ENCODE data around the gene BOLL. TPM values are rescaled to one million over a fixed set of nuclear protein-coding genes. Genes with fewer than 3 reads are reported as not detected.

BOLL gene
- total and polyA plus RNA-seq, 10 of the 15 experiments (the other 5 are each of a cell fraction or from before 2014, with no cell fraction given): 0.05 TPM; not detected in 9

DNA sequence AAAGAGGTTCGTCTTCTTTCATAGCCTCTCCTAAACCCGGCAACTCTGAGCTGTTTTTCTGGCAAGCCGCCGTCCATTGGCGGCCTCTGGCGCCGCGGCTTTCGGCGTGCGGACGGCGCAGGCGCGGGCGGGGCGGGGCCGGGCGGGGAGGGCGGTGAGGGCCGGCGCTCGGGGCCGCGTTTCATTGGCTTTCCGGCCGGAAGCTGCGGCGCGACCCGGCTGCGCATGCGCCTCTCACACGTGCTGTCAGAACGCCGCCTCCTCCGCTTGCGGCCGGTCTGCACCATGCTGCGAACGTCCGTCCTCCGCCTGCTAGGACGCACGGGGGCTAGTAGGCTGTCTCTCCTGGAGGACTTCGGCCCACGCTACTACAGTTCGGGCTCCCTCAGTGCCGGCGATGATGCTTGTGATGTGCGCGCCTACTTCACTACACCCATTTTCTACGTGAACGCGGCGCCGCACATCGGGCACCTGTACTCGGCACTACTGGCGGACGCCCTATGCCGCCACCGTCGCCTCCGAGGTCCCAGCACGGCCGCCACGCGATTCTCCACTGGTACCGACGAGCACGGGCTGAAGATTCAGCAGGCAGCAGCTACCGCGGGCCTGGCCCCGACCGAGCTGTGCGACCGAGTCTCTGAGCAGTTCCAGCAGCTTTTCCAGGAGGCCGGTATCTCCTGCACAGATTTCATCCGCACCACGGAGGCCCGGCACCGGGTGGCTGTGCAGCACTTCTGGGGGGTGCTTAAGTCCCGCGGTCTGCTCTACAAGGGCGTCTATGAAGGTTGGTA lies 79.8 kb downstream of the BOLL start, which contains the start of gene MARS2:
MARS2 (plus strand) TSS at position 249 of the 791 bp plus-strand sequence; CDS start at position 286, 37 bp downstream.
- ChIA-PET POLR2A (interaction anchor here (0.8 to 3.1 kb wide), 10 partner anchors 8 to 394 kb away, joined by 3 to 24 read pairs (median 4); partner anchors contain the start of genes COQ10B, HSPD1, HSPE1 and SF3B1), CTCF (interaction anchor here (1.8 to 4.5 kb wide), 4 partner anchors 10 to 591 kb away, joined by 4 to 60 read pairs (median 10); no protein-coding TSS in a partner anchor), RAD21 (ENCODE audit: unreplicated experiment) (interaction anchor here (0.9 to 3.1 kb wide), 11 partner anchors 31 to 592 kb away, joined by 3 to 22 read pairs (median 4); partner anchors contain the start of genes COQ10B, HSPD1, HSPE1 and MOB4), SMC1A (ENCODE audit: uncharacterized antibody, unreplicated experiment) (interaction anchor here (0.6 to 8.9 kb wide), 9 partner anchors 11 to 1274 kb away, joined by 3 to 58 read pairs (median 3); partner anchors contain the start of genes HSPD1 and HSPE1)
- Histone ChIP-seq H3K4me1 (ENCODE audit: control insufficient read depth, insufficient read depth, low read length) (peaks cover 5% of the 10 kb centered on the region), H4K20me1 (ENCODE audit: control insufficient read depth, insufficient read depth) (no peaks in the 10 kb centered on the region; the same call in 1 of the 2 replicates), H3K4me3 (peak within 1 kb of the TSS; percentile 81), H3K27ac (ENCODE audit: control insufficient read depth, insufficient read depth) (peak within 1 kb of the TSS; percentile 61), H3K27me3 (replicated peaks in 1 of 2; ENCODE audit: control insufficient read depth in 2 of 2, insufficient read depth in 2 of 2, low read length in 1 of 2) (no peaks in the 10 kb centered on the region), H3K36me3 (ENCODE audit: control insufficient read depth in 2 of 2, insufficient read depth in 2 of 2, low read length in 1 of 2) (peaks cover 0 to 5% of the 10 kb centered on the region in 2 experiments; a peak in 1 of 4 replicates), H3K9me3 (replicated peaks; ENCODE audit: control insufficient read depth, insufficient read depth, low read length) (no peaks in the 10 kb centered on the region), H3K4me2 (ENCODE audit: control insufficient read depth, insufficient read depth) (peak within 1 kb of the TSS; percentile 79), H3K79me2 (ENCODE audit: control insufficient read depth, insufficient read depth, low read length) (peaks cover 49% of the 10 kb centered on the region), H2AFZ (ENCODE audit: control insufficient read depth, low read depth, low read length) (peak within 1 kb of the TSS; percentile 98), H3K9ac (ENCODE audit: control insufficient read depth, insufficient read depth, low read length) (peak within 1 kb of the TSS; percentile 82)
- TSS peak; percentile 60 for BruUV-seq (replicated peaks)
- intact Hi-C loops (cut with micrococcal nuclease; ENCODE audit: unreplicated experiment): loop anchor here (2.0 to 5.0 kb wide), 5 partner anchors 103 to 271 kb away; partner anchors contain the start of genes COQ10B, HSPE1, MOB4 and SF3B1
- DNase-seq (ENCODE audit: low read depth, low spot score) (peak; percentile 68), ATAC-seq (peak; percentile 86), FAIRE-seq (no peak)
- WGBS (ENCODE audit: insufficient coverage, insufficient replicate concordance, low lambda C conversion rate, missing lambda C conversion rate): under 1% methylated on average over 70 of the region's 86 CpGs
- in situ Hi-C loops (cut with MboI): loop anchor here (5.0 kb wide), 1 partner anchor 72 kb away; no protein-coding TSS in a partner anchor
- TF ChIP-seq ATF3 (IDR thresholded peaks at IDR 0.05; ENCODE audit: borderline replicate concordance, extremely low read depth, low read depth, low read length) (no peak), ZZZ3 (IDR thresholded peaks at IDR 0.05; ENCODE audit: control insufficient read depth, insufficient read length, low read depth) (no peak), CBX5 (IDR thresholded peaks at IDR 0.05; ENCODE audit: low read depth) (peak; percentile 20; the same call in 1 of the 2 replicates), NFIC (IDR thresholded peaks at IDR 0.05; ENCODE audit: low read depth, low read length) (no peak), ZNF207 (IDR thresholded peaks at IDR 0.05; ENCODE audit: borderline replicate concordance) (peak; percentile 46; the same call in 1 of the 2 replicates), RAD51 (IDR thresholded peaks at IDR 0.05) (no peak), NFYB (IDR thresholded peaks at IDR 0.05; ENCODE audit: insufficient read depth, low read depth, low read length) (peak; percentile 58; the same call in 1 of the 2 replicates), ASH2L (IDR thresholded peaks at IDR 0.05; ENCODE audit: borderline replicate concordance, low read depth) (0 out of 2 replicates have a peak, but pooled peaks have one; percentile 11), IKZF1 (conservative IDR thresholded peaks at IDR 0.05) (peak; percentile 65), TBL1XR1 (IDR thresholded peaks at IDR 0.05; ENCODE audit: low read depth, low read length) (no peak), POU2F2 (IDR thresholded peaks at IDR 0.05; ENCODE audit: borderline replicate concordance, low read depth, low read length) (peak; percentile 89), LARP7 (IDR thresholded peaks at IDR 0.05) (peak; percentile 87), EZH2 (IDR thresholded peaks at IDR 0.05; ENCODE audit: borderline replicate concordance, control insufficient read depth, low read depth, low read length) (no peak), IRF4 (IDR thresholded peaks at IDR 0.05; ENCODE audit: low read depth, low read length) (no peak)
- TF ChIP-seq, protein P1, sequence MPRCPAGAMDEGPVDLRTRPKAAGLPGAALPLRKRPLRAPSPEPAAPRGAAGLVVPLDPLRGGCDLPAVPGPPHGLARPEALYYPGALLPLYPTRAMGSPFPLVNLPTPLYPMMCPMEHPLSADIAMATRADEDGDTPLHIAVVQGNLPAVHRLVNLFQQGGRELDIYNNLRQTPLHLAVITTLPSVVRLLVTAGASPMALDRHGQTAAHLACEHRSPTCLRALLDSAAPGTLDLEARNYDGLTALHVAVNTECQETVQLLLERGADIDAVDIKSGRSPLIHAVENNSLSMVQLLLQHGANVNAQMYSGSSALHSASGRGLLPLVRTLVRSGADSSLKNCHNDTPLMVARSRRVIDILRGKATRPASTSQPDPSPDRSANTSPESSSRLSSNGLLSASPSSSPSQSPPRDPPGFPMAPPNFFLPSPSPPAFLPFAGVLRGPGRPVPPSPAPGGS (IDR thresholded peaks at IDR 0.05; ENCODE audit: borderline replicate concordance, insufficient read depth, low read depth, low read length, poor library complexity, severe bottlenecking): peak; percentile 6
- TF ChIP-seq, protein P2, sequence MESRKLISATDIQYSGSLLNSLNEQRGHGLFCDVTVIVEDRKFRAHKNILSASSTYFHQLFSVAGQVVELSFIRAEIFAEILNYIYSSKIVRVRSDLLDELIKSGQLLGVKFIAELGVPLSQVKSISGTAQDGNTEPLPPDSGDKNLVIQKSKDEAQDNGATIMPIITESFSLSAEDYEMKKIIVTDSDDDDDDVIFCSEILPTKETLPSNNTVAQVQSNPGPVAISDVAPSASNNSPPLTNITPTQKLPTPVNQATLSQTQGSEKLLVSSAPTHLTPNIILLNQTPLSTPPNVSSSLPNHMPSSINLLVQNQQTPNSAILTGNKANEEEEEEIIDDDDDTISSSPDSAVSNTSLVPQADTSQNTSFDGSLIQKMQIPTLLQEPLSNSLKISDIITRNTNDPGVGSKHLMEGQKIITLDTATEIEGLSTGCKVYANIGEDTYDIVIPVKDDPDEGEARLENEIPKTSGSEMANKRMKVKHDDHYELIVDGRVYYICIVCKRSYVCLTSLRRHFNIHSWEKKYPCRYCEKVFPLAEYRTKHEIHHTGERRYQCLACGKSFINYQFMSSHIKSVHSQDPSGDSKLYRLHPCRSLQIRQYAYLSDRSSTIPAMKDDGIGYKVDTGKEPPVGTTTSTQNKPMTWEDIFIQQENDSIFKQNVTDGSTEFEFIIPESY (IDR thresholded peaks at IDR 0.05): no peak
- TF ChIP-seq, protein P3, sequence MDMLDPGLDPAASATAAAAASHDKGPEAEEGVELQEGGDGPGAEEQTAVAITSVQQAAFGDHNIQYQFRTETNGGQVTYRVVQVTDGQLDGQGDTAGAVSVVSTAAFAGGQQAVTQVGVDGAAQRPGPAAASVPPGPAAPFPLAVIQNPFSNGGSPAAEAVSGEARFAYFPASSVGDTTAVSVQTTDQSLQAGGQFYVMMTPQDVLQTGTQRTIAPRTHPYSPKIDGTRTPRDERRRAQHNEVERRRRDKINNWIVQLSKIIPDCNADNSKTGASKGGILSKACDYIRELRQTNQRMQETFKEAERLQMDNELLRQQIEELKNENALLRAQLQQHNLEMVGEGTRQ (IDR thresholded peaks at IDR 0.05; ENCODE audit: borderline replicate concordance, low read depth, low read length): peak; percentile 35; the same call in 1 of the 2 replicates
